ENCODE measurements around the gene CFAP97. TPM values are rescaled to one million over a fixed set of nuclear protein-coding genes. Genes with fewer than 3 reads are reported as not detected.

The CFAP97 gene
- total RNA-seq, 1 experiment from 2014 or later, result 12.4 TPM

Other genes starting within 250 kb of the CFAP97 start
- gene HELT, start 185.5 kb downstream of the CFAP97 start, total RNA-seq (2014; rRNA removed), result not detected in 2 replicates
- 20.7 and 23.2 TPM in 2 replicates for gene SLC25A4, start 60.7 kb downstream of the CFAP97 start, total RNA-seq (2014; rRNA removed)
- gene SNX25, start 5.6 kb upstream of the CFAP97 start, total RNA-seq (2014; rRNA removed), result 8.4 and 9.2 TPM in 2 replicates
- gene LRP2BP, start 191.9 kb upstream of the CFAP97 start, total RNA-seq (2014; rRNA removed), result 0.40 and 0.44 TPM in 2 replicates
- 11.2 and 18.7 TPM in 2 replicates for gene ANKRD37, start 192.8 kb upstream of the CFAP97 start, total RNA-seq (2014; rRNA removed)
- 24.6 and 27.0 TPM in 2 replicates for gene UFSP2, start 222.0 kb upstream of the CFAP97 start, total RNA-seq (2014; rRNA removed)

Data from PC-3 (cell line).